Activated gamma-delta T cell (primary cell): ENCODE data around the gene TMEM143.
A peak's percentile ranks its signal among the peaks of the same experiment; 100 is the strongest.
"Not testable (repeated sequence)": the region's sequence is repeated elsewhere in the genome, so short reads cannot be mapped to it uniquely, and the experiment has no call there.

Experiments used
- DNase-seq: peaks from one replicate; lab custom pipeline; 2025; lab: John Stamatoyannopoulos, UW

TMEM143 gene

DNA sequence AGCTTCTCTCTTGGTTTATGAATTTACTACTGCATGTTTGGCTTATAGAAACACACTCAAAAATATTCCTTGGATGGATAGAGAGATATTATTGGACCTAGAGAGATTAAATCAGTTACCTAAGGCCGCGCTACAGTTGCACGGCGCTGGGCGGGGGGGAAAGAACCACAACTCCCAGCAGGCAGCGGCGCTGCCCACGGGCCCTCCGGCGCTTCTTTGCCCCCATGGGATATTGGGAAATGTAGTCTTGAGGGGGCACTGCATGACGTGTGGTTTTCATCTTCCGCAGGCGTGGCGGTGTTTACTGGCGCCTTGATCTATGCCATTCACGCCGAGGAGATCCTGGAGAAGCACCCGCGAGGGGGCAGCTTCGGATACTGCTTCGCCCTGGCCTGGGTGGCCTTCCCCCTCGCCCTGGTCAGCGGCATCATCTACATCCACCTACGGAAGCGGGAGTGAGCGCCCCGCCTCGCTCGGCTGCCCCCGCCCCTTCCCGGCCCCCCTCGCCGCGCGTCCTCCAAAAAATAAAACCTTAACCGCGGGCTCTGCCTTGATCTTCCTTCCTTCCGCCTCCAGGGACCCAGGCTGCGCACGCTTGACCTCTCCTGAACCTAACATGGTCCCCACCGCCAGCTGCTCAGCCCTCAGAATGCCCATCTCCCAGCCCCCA is 33.6 kb downstream of the TMEM143 start:
- peak; percentile 61 for DNase-seq

- DNase-seq: no peak
Measured at GRCh38 chr19:48329167-48329891, 34.4 kb downstream of the TMEM143 start.

DNA sequence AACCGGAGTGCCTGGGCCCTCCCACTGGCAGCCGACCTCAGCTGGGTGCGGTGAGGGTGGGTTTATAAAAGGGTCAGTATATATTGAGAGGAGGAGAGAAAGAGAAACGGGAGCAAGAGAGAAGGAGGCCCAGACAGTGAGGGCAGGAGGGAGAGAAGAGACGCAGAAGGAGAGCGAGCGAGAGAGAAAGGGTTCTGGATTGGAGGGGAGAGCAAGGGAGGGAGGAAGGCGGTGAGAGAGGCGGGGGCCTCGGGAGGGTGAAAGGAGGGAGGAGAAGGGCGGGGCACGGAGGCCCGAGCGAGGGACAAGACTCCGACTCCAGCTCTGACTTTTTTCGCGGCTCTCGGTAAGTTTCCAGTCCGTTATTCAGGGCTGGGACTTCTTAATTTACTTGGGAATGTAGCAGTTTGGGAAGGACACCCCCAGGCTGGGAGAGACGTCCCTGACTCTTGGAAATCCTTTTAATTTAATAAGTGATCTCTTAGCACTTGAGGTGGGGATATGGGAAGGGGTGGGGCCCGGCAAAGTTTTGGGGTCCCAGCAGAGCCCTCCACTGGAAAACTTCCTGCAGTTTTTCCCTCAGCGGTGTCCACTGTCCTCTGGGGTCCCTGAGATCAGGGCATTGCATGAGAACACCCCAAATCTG is 38.4 kb downstream of the TMEM143 start, which contains the start of gene EMP3:
Gene EMP3 (plus strand): TSS at position 288 of the 646 bp plus-strand sequence. CDS start 1,293 bp downstream, outside the sequence.
- peak; percentile 50 for DNase-seq

- DNase-seq: peak; percentile 99
Measured at GRCh38 chr19:48321622-48322591, 41.8 kb downstream of the TMEM143 start.

- DNase-seq: peak; percentile 88
Measured at GRCh38 chr19:48321372-48321621, 42.4 kb downstream of the TMEM143 start.

DNA sequence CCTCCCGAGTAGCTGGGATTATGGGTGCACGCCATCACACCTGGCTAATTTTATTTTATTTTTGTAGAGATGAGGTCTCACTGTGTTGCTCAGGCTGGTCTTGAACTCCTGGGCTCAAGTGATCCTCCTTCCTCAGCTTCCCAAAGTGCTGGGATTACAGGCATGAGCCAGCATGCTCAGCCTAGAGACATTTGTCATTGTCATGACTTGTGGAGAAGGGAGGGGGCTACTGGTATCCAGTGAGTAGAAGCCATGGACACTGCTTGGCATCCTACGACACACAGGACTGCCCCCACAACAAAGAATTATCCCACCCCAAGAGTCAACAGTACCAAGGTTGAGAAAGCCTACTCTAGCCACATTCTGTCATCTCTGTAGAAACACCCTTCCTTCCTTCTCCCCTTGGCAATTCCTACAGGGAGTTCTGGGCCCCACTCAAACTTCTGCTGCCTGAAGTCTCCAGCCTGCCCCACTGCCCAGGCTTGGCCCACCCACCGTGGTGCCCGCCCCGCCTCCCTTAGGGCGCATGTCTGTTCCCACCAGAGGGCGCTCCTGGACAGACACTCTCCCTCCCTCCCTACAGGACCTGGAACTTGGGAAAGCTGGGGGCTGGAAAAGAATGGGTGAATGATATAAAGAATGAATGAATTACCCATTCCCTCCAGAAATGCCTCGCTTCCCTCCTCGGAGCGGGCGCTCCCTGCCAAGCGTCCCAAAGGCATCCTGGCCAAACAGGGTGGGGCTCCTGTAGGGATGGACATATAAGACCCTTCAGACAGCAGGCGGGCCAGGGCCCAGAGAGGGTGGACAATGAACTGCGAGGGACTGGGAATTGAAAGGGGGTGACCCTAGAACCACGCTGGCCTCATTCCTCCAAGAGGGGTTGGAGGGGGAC is 43.8 kb downstream of the TMEM143 start:
- peak; percentile 33 for DNase-seq

- no peak for DNase-seq
Measured at GRCh38 chr19:48318286-48318987, 45.3 kb downstream of the TMEM143 start.

- DNase-seq: not testable (repeated sequence)
Measured at GRCh38 chr19:48317708-48317960, 46.1 kb downstream of the TMEM143 start.

- DNase-seq: no peak
Measured at GRCh38 chr19:48315712-48316111, 48.0 kb downstream of the TMEM143 start.

DNA sequence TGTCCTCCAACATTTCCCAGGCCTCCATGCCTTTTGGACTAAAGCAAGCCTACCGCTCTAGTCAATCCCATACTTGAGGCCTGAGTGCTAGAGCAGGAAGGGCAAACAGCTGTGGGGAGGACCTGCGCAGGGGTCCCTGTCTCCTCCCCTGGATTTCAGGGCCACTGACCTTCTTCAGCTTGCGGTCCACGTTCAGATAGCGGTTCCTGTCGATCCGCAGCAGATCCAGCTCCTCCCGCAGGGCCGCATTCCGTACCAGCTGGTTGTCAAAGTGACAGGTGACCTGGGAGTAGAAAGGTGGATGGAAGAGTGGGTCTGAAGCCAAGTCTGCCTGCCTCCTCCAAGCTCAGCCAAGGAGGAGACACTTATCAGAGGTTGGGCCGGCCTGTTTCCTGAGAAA is 52.4 kb downstream of the TMEM143 start:
- no peak for DNase-seq

GRCh38 chr19:48310227-48310626 is 53.5 kb downstream of the TMEM143 start:
- DNase-seq: no peak

DNA sequence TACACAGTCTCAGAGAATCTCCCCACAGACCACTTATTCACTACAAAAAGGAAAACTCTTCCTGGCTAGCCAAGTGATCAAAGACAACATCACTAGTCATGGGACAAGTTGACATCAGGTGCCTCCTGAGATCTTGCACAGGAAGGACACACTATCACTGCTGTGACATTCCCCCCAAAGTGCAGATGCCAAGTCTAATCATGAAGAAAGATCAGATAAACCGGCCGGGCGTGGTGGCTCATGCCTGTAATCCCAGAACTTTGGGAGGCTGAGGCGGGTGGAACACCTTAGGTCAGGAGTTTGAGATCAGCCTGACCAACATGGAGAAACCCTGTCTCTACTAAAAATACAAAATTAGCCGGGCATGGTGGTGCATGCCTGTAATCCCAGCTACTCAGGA is 54.0 kb downstream of the TMEM143 start:
- not testable (repeated sequence) for DNase-seq

- no peak for DNase-seq
Measured at GRCh38 chr19:48308631-48309586, 54.8 kb downstream of the TMEM143 start.

- DNase-seq: no peak
Measured at GRCh38 chr19:48303866-48304265, 59.9 kb downstream of the TMEM143 start.

DNA sequence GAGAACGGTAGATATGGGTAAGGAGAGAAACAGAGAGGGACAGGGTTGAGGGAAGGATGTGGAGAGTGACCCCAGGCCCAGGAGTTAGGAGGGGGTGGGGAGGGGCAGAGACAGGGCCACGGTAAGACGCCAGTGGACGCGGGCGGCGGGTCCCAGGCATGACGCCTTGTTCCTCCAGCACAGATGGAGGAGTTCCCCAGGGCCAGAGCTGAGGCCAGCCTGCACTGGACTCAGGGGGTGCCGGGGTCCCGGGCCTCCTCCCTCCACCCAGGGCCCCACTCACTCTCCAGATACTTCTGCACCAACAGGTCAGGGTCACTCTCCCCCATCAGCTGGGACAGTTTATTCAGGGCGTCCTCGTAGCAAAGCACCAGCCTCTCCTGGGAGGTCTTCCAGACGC is 60.4 kb downstream of the TMEM143 start:
- DNase-seq: no peak

- DNase-seq: no peak
Measured at GRCh38 chr19:48302600-48302959, 61.2 kb downstream of the TMEM143 start.

DNA sequence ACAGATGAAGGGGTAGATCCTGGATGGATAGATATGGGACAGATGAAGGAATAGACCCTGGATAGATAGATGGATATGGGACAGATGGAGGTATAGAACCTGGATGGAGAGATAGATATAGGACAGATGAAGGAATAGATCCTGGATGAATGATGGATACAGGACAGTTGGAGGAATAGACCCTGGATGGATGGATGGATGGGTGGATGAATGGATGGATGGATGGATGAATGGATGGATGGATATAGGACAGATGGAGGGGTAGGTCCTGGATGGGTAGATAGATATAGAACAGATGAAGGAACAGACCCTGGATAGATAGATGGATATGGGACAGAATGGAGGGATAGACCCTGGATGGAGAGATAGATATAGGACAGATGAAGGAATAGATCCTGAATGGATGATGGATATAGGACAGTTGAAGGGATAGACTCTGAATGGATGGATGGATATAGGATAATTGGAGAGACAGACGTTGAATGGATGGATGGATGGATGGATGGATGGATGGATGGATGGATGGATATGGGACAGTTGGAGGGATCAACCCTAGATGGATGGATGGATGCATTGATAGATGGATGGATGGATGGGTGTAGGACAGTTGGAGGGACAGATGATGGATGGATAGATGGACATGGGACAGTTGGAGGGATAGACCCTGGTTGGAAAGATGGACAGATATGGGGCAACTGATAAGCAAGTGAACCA is 61.7 kb downstream of the TMEM143 start:
- no peak for DNase-seq

DNA sequence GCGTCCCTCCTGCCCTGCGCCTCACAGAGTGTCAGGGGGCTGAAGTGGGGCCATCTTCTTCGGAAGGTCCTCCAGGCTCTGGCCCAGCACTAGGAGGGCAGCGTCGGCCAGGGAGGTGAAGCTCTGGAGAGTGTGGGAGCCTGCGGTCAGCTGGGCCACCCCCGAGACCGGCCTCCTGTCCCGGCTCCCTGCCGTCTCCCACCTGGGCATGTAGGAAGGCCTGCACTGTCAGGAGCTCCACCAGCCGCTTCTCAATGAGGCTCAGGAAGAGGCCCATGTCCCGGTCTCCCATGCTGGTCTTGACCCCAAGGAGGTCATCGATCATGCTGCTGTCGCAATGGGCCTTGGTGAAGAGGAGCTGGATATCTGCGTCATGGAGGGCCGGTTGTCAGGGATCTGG is 65.8 kb downstream of the TMEM143 start:
- DNase-seq: no peak
